Left renal cortex interstitium (tissue), 4 donors: ENCODE measurements around the gene GPATCH4. TPM values are rescaled to one million over a fixed set of nuclear protein-coding genes. Genes with fewer than 3 reads are reported as not detected.

ENCODE experiments used
- DNase-seq, 4 donors: peaks; one replicate each; pipeline ENCODE4 v3.0.0-alpha.2; 2013; ENCODE audit warnings: low read depth in 4 of 4, low spot score in 2 of 4, missing footprints in 1 of 4
- polyA plus RNA-seq, 4 donors: library from polyadenylated mRNA; unstranded; fragments of 120-200 nt; gene quantifications; one replicate each; pipeline ENCODE4 v1.2.1, GENCODE V29; 2013; ENCODE audit not compliant: insufficient read length in 4 of 4

Gene GPATCH4
- polyA plus RNA-seq, 4 donors, result 28.4 to 36.1 (median 33.7) TPM

DNA sequence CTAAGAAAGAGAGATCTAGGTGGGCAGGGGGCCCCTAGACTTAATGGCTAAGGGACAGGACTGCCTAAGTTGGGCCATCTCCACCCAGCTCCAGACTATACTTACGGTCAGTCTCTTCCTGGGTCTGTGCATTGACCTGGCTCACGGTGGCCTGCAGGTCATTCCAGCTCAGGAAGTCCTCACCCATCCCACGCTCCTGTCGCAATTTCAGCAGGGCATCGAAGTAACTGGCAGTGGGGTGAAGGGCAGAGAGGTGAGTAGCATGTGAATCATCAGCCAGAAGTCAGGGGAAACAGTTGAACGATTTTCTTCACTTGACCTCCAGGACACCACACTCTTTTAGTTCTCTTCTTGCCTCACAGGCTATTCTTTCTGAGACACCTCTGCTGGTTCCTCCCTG is 49.4 kb downstream of the GPATCH4 start:
- DNase-seq, result no peak

DNA sequence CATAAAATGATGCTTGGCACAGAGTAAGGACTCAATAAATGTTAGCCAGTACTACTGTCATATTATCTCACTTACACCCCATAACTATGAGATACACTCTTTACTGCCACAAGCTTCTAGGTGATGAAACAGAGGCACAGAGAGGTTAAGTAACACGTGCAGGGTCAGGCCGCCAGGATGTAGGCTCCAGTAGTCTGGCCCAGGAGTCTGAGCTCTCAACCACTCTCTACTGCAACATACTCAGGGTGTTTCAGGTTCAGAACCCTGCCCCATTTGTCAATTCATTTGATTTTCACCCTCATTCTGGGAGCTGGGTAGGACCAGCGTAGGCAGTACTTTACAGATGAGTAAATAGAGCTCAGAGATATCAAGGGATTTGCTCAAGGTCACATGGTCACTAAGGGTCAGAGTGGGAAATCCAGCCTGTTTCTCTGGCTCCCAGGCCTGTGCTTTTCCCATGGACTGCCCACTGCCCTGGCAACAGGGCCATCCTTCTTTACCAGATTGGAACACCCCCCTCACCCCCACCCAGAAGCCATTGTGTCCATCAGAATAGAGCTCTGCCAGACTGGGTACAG is 50.1 kb downstream of the GPATCH4 start:
- no peak for DNase-seq

DNA sequence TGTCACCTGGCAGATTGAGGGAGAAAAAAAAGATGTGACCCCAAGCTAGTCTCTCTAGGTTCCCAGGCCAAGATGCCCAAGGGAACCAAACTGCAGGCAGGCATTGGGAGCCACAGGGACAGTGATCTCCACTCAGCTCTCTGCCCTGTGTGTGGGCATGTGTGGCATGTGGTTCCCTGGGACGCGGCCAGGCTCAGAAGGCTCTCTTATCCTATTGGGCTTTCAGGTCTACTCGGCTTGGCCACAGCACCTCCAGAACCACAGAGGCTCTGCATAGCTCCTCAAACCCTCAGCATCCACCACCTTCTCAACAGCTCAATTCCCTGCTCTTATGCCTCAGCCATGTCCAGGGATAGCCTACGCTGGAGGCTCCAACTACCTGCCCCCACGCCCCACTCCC is 50.9 kb downstream of the GPATCH4 start:
- DNase-seq, result no peak

DNA sequence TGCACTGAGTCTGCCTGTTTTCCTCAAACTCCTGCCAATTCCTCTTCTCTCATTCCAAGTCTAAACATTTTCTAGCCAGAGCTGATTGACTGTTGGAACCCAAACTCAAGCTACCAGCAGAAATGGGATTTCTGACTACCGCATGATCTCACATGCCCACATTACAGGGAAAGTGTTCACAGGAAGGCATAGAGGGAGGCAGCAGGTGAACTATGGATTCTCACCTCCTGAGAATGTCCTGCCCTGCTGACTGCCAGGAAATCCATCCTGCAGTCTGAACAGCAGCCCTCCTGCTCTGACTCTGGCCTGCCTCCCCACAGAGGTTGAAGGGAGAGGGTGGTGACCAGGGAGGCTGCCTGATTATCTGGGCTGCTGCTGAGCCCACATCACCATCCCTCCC is 51.4 kb downstream of the GPATCH4 start:
- no peak for DNase-seq

DNA sequence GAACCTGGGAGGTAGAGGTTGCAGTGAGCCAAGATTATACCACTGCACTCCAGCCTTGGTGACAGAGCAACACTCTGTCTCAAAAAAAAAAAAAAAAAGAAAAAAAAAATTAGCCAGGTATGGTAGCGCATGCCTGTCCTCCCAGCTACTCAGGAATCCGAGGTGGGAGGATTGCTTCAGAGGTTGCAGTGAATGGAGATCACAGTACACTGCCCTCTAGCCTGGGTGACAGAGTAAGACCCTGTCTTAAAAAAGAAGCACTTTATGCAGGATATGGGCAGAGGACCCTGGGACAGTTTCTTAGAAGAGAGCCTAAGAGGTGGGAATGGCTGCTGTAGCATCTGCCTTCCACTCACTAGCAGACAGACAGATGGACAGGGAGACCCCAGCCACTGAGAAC is 51.9 kb downstream of the GPATCH4 start:
- no peak for DNase-seq

DNA sequence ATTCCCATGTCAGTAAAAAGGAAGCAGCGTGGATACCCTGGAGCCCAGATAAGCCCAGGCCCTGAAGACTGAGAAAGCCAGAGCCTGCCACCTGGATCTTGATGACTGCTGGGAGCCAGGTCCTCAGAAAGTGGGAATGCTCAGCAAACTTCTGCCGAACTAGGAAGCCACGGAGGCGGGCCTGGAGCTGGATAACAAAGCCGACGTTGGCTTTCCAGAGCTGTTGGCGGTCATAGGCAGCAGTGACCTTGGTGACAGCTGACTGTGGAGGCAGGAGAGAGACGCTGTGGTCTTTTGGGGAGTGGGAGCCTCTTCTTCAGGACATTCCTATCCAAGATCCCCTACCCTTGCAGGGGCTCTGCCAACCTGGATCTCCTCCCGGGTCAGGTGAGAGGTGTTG is 53.3 kb downstream of the GPATCH4 start:
- no peak for DNase-seq

DNA sequence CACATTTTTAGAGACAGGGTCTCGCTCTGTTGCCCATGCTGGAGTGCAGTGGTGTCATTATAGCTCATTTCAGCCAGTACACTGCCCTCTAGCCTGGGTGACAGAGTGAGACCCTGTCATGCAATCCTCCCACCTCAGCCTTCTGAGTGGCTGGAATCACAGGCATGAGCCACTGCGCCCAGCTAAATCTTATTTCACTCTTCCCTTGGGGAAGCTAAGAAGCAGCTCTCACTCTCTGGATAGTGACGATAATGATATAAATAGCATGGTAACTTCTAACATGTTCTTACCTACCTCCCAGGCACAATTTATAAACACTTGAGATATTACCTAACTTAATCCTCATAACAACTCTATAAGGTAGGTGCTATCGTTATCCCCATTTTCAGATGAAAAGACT is 53.8 kb downstream of the GPATCH4 start:
- no peak for DNase-seq

DNA sequence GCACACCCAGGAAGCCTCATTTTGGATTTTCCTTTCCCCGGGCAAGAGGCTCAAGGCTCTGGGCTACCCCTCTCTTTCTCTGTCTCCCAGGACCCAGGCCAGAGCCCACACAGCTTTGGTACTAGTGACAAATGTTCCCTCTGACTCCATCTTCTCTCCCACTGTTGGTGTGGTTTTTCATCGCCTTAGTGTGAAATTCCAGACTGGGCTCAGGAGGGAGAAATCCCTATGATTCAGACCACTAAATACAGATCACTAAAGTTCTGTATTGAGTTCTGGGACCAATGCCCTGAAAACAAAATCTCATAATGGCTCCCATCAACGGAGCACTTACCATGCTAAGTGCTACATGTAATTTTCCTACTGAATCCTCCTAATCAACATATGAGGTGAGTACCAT is 55.0 kb downstream of the GPATCH4 start:
- no peak for DNase-seq

DNA sequence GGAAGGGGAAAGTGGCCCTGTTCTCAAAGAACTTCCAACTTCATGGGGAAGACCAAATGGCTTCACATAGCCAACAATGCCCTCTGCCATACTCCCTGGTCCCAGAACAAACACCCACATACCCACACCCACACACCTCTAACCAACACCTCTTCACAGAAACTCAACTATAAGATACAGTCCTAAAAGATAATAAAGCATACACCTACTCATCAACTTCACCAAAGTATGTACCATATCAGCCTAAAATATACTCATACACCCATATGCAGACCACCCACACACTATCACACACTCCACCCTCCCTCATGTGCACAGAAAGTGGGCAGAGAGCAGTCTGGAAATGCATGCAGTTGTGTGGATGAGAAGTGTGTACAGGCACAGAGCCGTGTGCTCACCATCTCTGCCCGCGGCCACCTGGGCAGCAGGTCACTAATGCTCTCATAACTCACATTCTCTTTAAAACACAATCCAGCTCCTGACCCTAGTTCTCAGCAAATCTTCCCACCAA is 56.6 kb downstream of the GPATCH4 start:
- DNase-seq, result no peak

Other genes with a start within 250 kb of the GPATCH4 start
- 10 to 100 TPM in 3 of 4 donors, 1 to 10 TPM in 1; 8.0 to 24.3 (median 17.0) TPM for gene RHBG, start 232.3 kb downstream of the GPATCH4 start, polyA plus RNA-seq
- 10 to 100 TPM; 20.8 to 32.8 (median 24.3) TPM for gene MEF2D, start 100.7 kb downstream of the GPATCH4 start, polyA plus RNA-seq
- 10 to 100 TPM in 3 of 4 donors, 1 to 10 TPM in 1; 9.6 to 18.8 (median 14.6) TPM for gene IQGAP3, start 28.9 kb downstream of the GPATCH4 start, polyA plus RNA-seq
- gene TTC24, start 21.8 kb downstream of the GPATCH4 start, polyA plus RNA-seq, result 1 to 10 TPM in 3 of 4 donors, under 1 TPM in 1; 0.97 to 2.3 (median 1.4) TPM
- gene NAXE, start 9.7 kb downstream of the GPATCH4 start, polyA plus RNA-seq, result 10 to 100 TPM; 64.7 to 86.7 (median 77.2) TPM
- under 1 TPM; 0.16 to 0.62 (median 0.47) TPM for gene HAPLN2, start 17.9 kb upstream of the GPATCH4 start, polyA plus RNA-seq
- 1 to 10 TPM in 1 of 4 donors, under 1 TPM in 3; 0.22 to 4.1 (median 0.42) TPM for gene BCAN, start 40.6 kb upstream of the GPATCH4 start, polyA plus RNA-seq
- gene NES, start 75.9 kb upstream of the GPATCH4 start, polyA plus RNA-seq, result 100 to 1,000 TPM; 144 to 165 (median 153) TPM
- gene CRABP2, start 104.1 kb upstream of the GPATCH4 start, polyA plus RNA-seq, result 100 to 1,000 TPM in 2 of 4 donors, 10 to 100 TPM in 2; 76.4 to 118 (median 97.9) TPM
- 10 to 100 TPM; 32.9 to 52.0 (median 39.5) TPM for gene METTL25B, start 127.0 kb upstream of the GPATCH4 start, polyA plus RNA-seq
- gene ISG20L2, start 127.3 kb upstream of the GPATCH4 start, polyA plus RNA-seq, result 10 to 100 TPM; 41.7 to 47.8 (median 44.8) TPM
- 10 to 100 TPM; 68.6 to 77.1 (median 70.2) TPM for gene MRPL24, start 139.6 kb upstream of the GPATCH4 start, polyA plus RNA-seq
- gene HDGF, start 150.2 kb upstream of the GPATCH4 start, polyA plus RNA-seq, result 100 to 1,000 TPM; 248 to 305 (median 272) TPM
- gene PRCC, start 166.1 kb upstream of the GPATCH4 start, polyA plus RNA-seq, result 100 to 1,000 TPM; 101 to 123 (median 105) TPM
- gene SH2D2A, start 215.4 kb upstream of the GPATCH4 start, polyA plus RNA-seq, result 1 to 10 TPM in 2 of 4 donors, under 1 TPM in 2; 0.49 to 1.6 (median 1.0) TPM